Stimulated activated CD8-positive, alpha-beta memory T cell treated with anti-CD3 and anti-CD28 coated beads, Interleukin-7, amount 100 ng/mL, for 48 hours (primary cell): ENCODE data around the gene ADAMTSL1.

Source experiments
- DNase-seq, 2 donors: peaks; one replicate each; pipeline ENCODE4 v3.0.0-alpha.2; 2020; ENCODE audit warnings: low read depth in 1 of 2; ENCODE audit errors: extremely low read depth in 1 of 2

The ADAMTSL1 gene

DNA sequence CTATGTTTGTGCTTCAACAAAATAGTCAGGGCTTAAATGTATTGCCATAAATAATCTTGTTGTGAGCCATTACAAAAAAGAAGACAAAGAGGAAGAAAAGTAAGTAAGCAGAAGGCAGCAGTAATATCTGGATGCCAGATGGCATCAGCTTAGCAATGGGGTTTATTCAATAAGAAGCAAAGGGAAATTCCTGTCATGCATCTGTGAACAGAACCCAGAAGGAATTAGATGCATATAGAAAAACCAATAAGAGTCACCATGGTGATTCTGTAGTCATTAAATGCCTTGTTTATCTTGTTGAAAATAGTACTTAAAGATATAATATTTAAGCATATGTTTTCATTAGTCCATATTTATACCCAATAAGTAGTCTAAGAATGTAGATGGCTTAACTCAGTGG is 216.0 kb downstream of the ADAMTSL1 start:
- DNase-seq: no peak

- no peak for DNase-seq
These were observed 218.3 kb downstream of the ADAMTSL1 start for GRCh38 chr9:18692268-18692667.

- DNase-seq: no peak
These were observed 219.0 kb downstream of the ADAMTSL1 start for GRCh38 chr9:18692962-18693361.

GRCh38 chr9:18694959-18695668 is 221.2 kb downstream of the ADAMTSL1 start:
- DNase-seq: no peak

GRCh38 chr9:18698992-18699391 is 225.0 kb downstream of the ADAMTSL1 start:
- no peak for DNase-seq

- no peak for DNase-seq
These were observed 225.8 kb downstream of the ADAMTSL1 start for GRCh38 chr9:18699764-18700163.

- DNase-seq: no peak
These were observed 226.8 kb downstream of the ADAMTSL1 start for GRCh38 chr9:18700714-18701113.

- no peak for DNase-seq
These were observed 229.4 kb downstream of the ADAMTSL1 start for GRCh38 chr9:18703151-18703900.

DNA sequence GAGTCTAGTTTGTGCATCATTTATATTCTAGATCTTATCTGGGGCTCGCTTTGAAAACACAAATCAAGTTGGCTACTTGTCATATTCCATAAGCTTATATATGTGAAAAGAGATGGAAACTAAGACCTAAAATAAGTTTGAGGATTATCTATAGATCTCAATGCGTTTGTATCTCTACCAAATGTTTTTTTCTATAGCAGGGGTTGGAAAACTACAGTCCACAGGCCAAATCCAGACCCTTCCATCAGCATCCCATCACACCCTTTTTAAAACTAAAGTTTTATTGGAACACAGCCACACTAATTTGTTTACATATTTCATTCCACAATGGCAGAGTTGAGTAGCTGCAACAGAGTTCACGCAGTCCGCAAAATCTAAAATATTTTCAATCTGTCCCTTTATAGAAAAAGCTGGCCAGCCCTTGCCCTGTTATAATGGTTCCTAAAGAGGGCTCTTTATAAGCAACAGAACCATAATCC is 230.0 kb downstream of the ADAMTSL1 start:
- no peak for DNase-seq

- DNase-seq: no peak
These were observed 231.9 kb downstream of the ADAMTSL1 start for GRCh38 chr9:18705796-18706392.

- DNase-seq: no peak
These were observed 232.7 kb downstream of the ADAMTSL1 start for GRCh38 chr9:18706648-18707047.

DNA sequence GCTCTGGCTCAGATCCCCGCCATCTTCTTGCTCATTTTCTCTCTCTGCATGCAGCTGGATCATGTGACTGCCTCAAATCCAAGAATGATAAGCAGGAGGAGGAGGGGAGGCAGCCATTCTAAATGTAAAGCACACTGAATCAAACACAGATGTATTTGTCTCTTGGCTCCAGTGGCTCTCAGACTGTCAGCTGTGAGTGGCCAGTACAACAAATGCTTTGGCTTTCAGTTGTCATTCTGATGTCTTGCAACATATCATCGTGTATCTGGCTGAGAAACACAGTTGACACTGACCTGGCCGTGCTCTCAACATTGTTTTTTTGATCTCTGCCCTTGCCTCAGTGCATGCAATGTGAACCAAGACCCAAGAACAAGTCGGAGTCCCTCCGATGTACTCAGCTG is 233.1 kb downstream of the ADAMTSL1 start:
- no peak for DNase-seq

- DNase-seq: no peak
These were observed 233.7 kb downstream of the ADAMTSL1 start for GRCh38 chr9:18707489-18708205.

DNA sequence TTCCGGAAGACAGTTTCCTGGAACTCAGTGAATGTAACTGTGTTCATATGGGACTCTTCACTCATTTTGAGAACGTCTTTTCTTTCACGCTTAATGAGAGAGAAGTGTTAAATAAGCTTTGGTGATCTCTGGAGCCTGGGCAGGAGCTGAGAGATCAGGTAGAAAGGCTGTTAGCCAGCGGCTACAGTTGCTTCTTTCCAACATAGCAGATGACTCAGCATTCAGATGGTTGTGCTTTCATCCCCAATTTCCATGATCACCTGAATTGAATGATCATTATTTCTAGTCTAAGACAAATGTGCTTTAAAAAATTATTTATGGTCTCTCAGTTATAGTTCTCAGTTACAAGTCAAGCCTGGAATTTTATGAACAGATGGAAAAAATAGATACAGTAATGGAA is 234.5 kb downstream of the ADAMTSL1 start:
- DNase-seq: no peak

DNA sequence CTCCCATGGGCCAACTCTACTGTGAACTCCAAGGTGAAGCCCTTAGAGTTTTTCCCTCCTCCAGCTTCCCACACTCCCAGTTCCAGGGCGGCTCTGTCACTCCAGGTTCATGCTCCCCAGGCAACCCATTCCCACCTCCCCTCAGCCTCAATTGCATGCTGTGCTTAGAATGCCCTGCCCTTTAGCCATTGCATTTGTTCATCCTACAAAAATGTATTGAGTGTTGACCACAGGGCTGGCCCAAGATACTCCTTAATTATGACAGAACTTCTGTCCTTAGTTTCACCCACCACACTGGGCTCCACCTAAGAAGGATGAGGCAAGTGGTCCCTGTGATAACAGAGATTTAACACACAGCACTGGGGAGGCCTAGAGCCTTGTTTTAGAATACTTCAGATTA is 236.1 kb downstream of the ADAMTSL1 start:
- no peak for DNase-seq

GRCh38 chr9:18717759-18718158 is 243.8 kb downstream of the ADAMTSL1 start:
- DNase-seq: no peak

- no peak for DNase-seq
These were observed 244.4 kb downstream of the ADAMTSL1 start for GRCh38 chr9:18718393-18718792.

- DNase-seq: no peak
These were observed 245.0 kb downstream of the ADAMTSL1 start for GRCh38 chr9:18718932-18719331.

DNA sequence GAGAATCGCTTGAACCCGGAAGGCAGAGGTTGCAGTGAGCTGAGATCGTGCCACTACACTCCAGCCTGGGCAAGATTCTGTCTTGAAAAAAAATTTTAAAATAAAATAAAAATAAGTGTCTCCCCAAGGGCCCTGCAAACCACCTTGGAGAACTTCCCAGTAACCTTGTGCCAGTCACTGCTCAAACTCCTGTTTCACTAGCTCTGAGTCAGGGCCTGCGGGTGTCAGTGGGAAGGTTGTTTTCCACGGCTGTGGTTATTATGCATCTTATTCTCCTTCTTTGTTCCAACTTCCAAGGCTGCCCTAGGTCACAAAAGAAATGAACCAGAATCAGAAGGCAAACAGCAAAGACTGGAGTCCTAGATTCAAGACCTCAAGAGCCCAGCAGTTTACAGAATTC is 246.7 kb downstream of the ADAMTSL1 start:
- no peak for DNase-seq

GRCh38 chr9:18721267-18721994 is 247.5 kb downstream of the ADAMTSL1 start:
- no peak for DNase-seq

DNA sequence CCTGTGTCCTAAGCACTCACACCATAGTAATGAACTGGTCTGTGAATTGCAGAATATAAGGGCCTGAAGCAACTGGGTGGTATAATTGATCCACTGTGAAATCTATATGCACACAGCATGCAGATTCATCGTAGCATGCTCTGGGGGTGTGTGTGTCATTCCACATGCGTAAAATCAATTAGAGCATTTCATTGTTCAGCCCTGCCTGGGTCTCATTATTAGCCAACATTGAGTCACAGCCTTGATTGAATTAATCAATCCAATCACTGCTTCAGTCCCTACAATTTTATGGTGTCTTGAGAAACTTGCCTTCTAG is 248.0 kb downstream of the ADAMTSL1 start:
- no peak for DNase-seq
